ENCODE data around the gene NEK4.

GRCh38 chr3:52688266-52688665, 82.5 kb downstream of the NEK4 start:
- no peak for TF ChIP-seq POLR2A (IDR thresholded peaks at IDR 0.05)
- TF ChIP-seq, protein P1, sequence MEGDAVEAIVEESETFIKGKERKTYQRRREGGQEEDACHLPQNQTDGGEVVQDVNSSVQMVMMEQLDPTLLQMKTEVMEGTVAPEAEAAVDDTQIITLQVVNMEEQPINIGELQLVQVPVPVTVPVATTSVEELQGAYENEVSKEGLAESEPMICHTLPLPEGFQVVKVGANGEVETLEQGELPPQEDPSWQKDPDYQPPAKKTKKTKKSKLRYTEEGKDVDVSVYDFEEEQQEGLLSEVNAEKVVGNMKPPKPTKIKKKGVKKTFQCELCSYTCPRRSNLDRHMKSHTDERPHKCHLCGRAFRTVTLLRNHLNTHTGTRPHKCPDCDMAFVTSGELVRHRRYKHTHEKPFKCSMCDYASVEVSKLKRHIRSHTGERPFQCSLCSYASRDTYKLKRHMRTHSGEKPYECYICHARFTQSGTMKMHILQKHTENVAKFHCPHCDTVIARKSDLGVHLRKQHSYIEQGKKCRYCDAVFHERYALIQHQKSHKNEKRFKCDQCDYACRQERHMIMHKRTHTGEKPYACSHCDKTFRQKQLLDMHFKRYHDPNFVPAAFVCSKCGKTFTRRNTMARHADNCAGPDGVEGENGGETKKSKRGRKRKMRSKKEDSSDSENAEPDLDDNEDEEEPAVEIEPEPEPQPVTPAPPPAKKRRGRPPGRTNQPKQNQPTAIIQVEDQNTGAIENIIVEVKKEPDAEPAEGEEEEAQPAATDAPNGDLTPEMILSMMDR (IDR thresholded peaks at IDR 0.05 in 4 of 5, conservative IDR thresholded peaks at IDR 0.05 in 1 of 5) = no peak
